Measurements from ENCODE around the gene YY2. TPM values are rescaled to one million over a fixed set of nuclear protein-coding genes. Genes with fewer than 3 reads are reported as not detected.

Gene YY2
- total and polyA plus RNA-seq, 2 of the 8 experiments (the other 6 are each of a cell fraction or from before 2014, with no cell fraction given): 0.60 to 1.5 TPM

- TF ChIP-seq RXRA (IDR thresholded peaks at IDR 0.05; ENCODE audit: insufficient read depth, low read depth, low read length): no peak
- no peak for TF ChIP-seq CREB1 (IDR thresholded peaks at IDR 0.05)
- TF ChIP-seq CHD7 (IDR thresholded peaks at IDR 0.05; ENCODE audit: insufficient replicate concordance, low read length): no peak
- TF ChIP-seq TAF1 (IDR thresholded peaks at IDR 0.05; ENCODE audit: low read depth, low read length): peak; percentile 99
- TF ChIP-seq RBBP5 (IDR thresholded peaks at IDR 0.05; ENCODE audit: borderline replicate concordance, low read depth, low read length): peak; percentile 61
- no peak for TF ChIP-seq SAP30 (IDR thresholded peaks at IDR 0.05; ENCODE audit: insufficient read depth, insufficient replicate concordance, low read length)
- no peak for TF ChIP-seq CBX5 (IDR thresholded peaks at IDR 0.05; ENCODE audit: low read depth, low read length)
- TF ChIP-seq BCL11A (IDR thresholded peaks at IDR 0.05; ENCODE audit: low read depth in 2 of 2, low read length in 2 of 2): no peak
- TF ChIP-seq HDAC6 (IDR thresholded peaks at IDR 0.05; ENCODE audit: low read depth, low read length): no peak
- no peak for TF ChIP-seq NRF1 (IDR thresholded peaks at IDR 0.05; ENCODE audit: low read depth, low read length)
These were observed 16.2 kb upstream of the YY2 start, which contains the start of gene MBTPS2 (continued) for GRCh38 chrX:21839334-21840192.
